ENCODE data around the gene MGME1. TPM values are rescaled to one million over a fixed set of nuclear protein-coding genes. Genes with fewer than 3 reads are reported as not detected.
A peak's percentile ranks its signal among the peaks of the same experiment; 100 is the strongest.

Gene MGME1, protein sequence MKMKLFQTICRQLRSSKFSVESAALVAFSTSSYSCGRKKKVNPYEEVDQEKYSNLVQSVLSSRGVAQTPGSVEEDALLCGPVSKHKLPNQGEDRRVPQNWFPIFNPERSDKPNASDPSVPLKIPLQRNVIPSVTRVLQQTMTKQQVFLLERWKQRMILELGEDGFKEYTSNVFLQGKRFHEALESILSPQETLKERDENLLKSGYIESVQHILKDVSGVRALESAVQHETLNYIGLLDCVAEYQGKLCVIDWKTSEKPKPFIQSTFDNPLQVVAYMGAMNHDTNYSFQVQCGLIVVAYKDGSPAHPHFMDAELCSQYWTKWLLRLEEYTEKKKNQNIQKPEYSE
- 10 to 100 TPM; 13.3 to 13.4 TPM for total RNA-seq
- 10 to 100 TPM; 32.5 to 41.4 (median 37.0) TPM for polyA plus RNA-seq (ENCODE audit: insufficient read length in 6 of 6)
- long read RNA-seq, donor 1, transcript MGME1-203 (5 exons, 2,336 nt), result major isoform, 6 of 6 reads
- long read RNA-seq, donor 1, partial matches to known transcripts, result 0 of 6 reads
- long read RNA-seq, donor 1, other reads (novel, unspliced or antisense), result 0 of 6 reads
- long read RNA-seq, donor 2, transcript MGME1-203 (5 exons, 2,336 nt), result major isoform, 5 of 13 reads
- long read RNA-seq, donor 2, partial matches to known transcripts, result 6 of 13 reads
- long read RNA-seq, donor 2, other reads (novel, unspliced or antisense), result 0 of 13 reads
- long read RNA-seq, donor 3, partial matches to known transcripts, result 0 of 3 reads
- long read RNA-seq, donor 3, other reads (novel, unspliced or antisense), result 0 of 3 reads
- long read RNA-seq, donor 4, partial matches to known transcripts, result 4 of 10 reads
- long read RNA-seq, donor 4, other reads (novel, unspliced or antisense), result 5 of 10 reads
- long read RNA-seq, donor 5, partial matches to known transcripts, result 0 of 3 reads
- long read RNA-seq, donor 5, other reads (novel, unspliced or antisense), result 0 of 3 reads
- long read RNA-seq, donor 6, transcript MGME1-203 (5 exons, 2,336 nt), result major isoform, 6 of 6 reads
- long read RNA-seq, donor 6, partial matches to known transcripts, result 0 of 6 reads
- long read RNA-seq, donor 6, other reads (novel, unspliced or antisense), result 0 of 6 reads
- long read RNA-seq, donor 7, partial matches to known transcripts, result 0 of 2 reads
- long read RNA-seq, donor 7, other reads (novel, unspliced or antisense), result 0 of 2 reads
- long read RNA-seq, donor 8, transcript MGME1-203 (5 exons, 2,336 nt), result major isoform, 8 of 8 reads
- long read RNA-seq, donor 8, partial matches to known transcripts, result 0 of 8 reads
- long read RNA-seq, donor 8, other reads (novel, unspliced or antisense), result 0 of 8 reads
- long read RNA-seq, donor 9, result 0 reads
- long read RNA-seq, donor 10, partial matches to known transcripts, result 2 of 4 reads
- long read RNA-seq, donor 10, other reads (novel, unspliced or antisense), result 1 of 4 reads
- long read RNA-seq, donor 11, result 0 reads
- long read RNA-seq, donor 12, partial matches to known transcripts, result 6 of 9 reads
- long read RNA-seq, donor 12, other reads (novel, unspliced or antisense), result 0 of 9 reads

- intact Hi-C loops (cut with DNase I), result no loop called here
- H3K4me1 ChIP-seq, result peaks cover 45 to 79% of the 10 kb centered on the region in 2 donors
These were observed at the start of gene MGME1, which contains the start of gene SNX5 for GRCh38 chr20:17968366-17969277. Gene MGME1 (plus strand): TSS chr20:17969018. CDS start chr20:17969860, 842 bp downstream. Gene SNX5 (minus strand): TSS chr20:17968794. CDS start chr20:17968425, 369 bp downstream.

GRCh38 chr20:17919149-17919548, 49.7 kb upstream of the MGME1 start:
- no peak overlapping the region for H3K27ac ChIP-seq
- intact Hi-C loops (cut with DNase I), result no loop called here
- no peak overlapping the region for H3K4me3 ChIP-seq
- TF ChIP-seq, protein P1, sequence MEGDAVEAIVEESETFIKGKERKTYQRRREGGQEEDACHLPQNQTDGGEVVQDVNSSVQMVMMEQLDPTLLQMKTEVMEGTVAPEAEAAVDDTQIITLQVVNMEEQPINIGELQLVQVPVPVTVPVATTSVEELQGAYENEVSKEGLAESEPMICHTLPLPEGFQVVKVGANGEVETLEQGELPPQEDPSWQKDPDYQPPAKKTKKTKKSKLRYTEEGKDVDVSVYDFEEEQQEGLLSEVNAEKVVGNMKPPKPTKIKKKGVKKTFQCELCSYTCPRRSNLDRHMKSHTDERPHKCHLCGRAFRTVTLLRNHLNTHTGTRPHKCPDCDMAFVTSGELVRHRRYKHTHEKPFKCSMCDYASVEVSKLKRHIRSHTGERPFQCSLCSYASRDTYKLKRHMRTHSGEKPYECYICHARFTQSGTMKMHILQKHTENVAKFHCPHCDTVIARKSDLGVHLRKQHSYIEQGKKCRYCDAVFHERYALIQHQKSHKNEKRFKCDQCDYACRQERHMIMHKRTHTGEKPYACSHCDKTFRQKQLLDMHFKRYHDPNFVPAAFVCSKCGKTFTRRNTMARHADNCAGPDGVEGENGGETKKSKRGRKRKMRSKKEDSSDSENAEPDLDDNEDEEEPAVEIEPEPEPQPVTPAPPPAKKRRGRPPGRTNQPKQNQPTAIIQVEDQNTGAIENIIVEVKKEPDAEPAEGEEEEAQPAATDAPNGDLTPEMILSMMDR (IDR thresholded peaks at IDR 0.05), result no peak
- ATAC-seq, result no peak
- no peaks in the 10 kb centered on the region for H3K27me3 ChIP-seq
- no peak for DNase-seq
- H3K9me3 ChIP-seq, result no peaks in the 10 kb centered on the region
- H3K4me1 ChIP-seq, result no peaks in the 10 kb centered on the region
- no peaks in the 10 kb centered on the region for H3K36me3 ChIP-seq

More at GRCh38 chr20:17968366-17969277, at the start of gene MGME1, which contains the start of gene SNX5:
- no peaks in the 10 kb centered on the region for H3K9me3 ChIP-seq
- H3K4me3 ChIP-seq, result peak within 1 kb of the TSS; percentile 82 to 96
- no peaks in the 10 kb centered on the region for H3K36me3 ChIP-seq
- peak; percentile 93 for ATAC-seq
- TF ChIP-seq, protein P1 (IDR thresholded peaks at IDR 0.05), result peak in 1 of 2 donors; percentile 15
- DNase-seq, result peak; percentile 100
- H3K27me3 ChIP-seq, result no peaks in the 10 kb centered on the region
- H3K27ac ChIP-seq, result peak within 1 kb of the TSS; percentile 97 to 99

DNA sequence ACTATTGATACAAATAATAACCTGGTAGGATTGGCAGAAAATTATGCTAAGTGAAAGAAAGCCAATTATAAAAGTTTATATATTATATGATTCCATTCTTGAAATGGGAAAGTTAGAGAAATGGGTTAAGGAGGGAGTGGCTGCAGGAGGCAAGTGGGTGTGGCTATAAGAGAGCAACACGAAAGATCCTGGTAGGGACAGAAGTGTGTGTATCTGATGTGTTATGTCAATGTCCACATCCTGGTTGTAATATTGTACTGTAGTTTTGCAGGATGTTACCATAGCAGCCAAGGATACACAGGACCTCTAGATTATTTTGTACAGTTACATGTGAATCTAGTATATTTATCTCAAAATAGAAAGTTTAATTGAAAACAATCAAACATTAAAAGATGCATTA, 47.0 kb upstream of the MGME1 start:
- H3K27me3 ChIP-seq, result no peaks in the 10 kb centered on the region
- TF ChIP-seq, protein P1 (IDR thresholded peaks at IDR 0.05), result no peak
- DNase-seq (no peak), ATAC-seq (no peak)
- no peaks in the 10 kb centered on the region for H3K4me1 ChIP-seq
- no peak overlapping the region for H3K27ac ChIP-seq
- intact Hi-C loops (cut with DNase I), result no loop called here
- no peak overlapping the region for H3K4me3 ChIP-seq
- H3K36me3 ChIP-seq, result no peaks in the 10 kb centered on the region
- H3K9me3 ChIP-seq, result no peaks in the 10 kb centered on the region

All from left lung (tissue), 14 donors.